Cardiac muscle cell (in vitro differentiated cells and primary cell): Measurements from ENCODE around the gene ENDOV. TPM values are rescaled to one million over a fixed set of nuclear protein-coding genes. Genes with fewer than 3 reads are reported as not detected.
A peak's percentile ranks its signal among the peaks of the same experiment; 100 is the strongest.

ENCODE experiments used
- DNase-seq, 2 donors: peaks; one replicate each; pipeline versions ENCODE4 v3.0.0 to v3.0.0-alpha.2; 2010 to 2017; ENCODE audit warnings: low read depth in 1 of 2, low spot score in 1 of 2
- H3K27ac ChIP-seq: fragments of 200-600 bp; sonication (generic); 2 replicates; pipeline ENCODE4 v1.5.1; 2016
- H3K27me3 ChIP-seq: fragments of 200-600 bp; sonication (generic); 2 replicates; pipeline ENCODE4 v1.6.0; 2016; ENCODE audit warnings: control low read depth
- H3K36me3 ChIP-seq: fragments of 200-600 bp; sonication (generic); 2 replicates; pipeline ENCODE4 v1.5.1; 2016; ENCODE audit warnings: control low read depth
- H3K4me1 ChIP-seq: fragments of 200-600 bp; sonication (generic); 2 replicates; pipeline ENCODE4 v1.8.1; 2017; ENCODE audit warnings: low read depth, mild to moderate bottlenecking, mixed run types
- H3K4me3 ChIP-seq: fragments of 200-600 bp; sonication (generic); 2 replicates; pipeline ENCODE4 v1.5.1; 2016; ENCODE audit warnings: mild to moderate bottlenecking
- H3K9me3 ChIP-seq: fragments of 200-600 bp; sonication (generic); 2 replicates; pipeline ENCODE4 v1.5.1; 2017; ENCODE audit warnings: low read depth, mild to moderate bottlenecking, control low read depth
- CTCF ChIP-seq: IDR thresholded peaks from 2 replicates; pipeline ENCODE4 v1.5.1; 2012; ENCODE audit warnings: low read depth, mild to moderate bottlenecking, low read length
- polyA plus RNA-seq: library from polyadenylated mRNA; unstranded; fragments of >200 nt; fragmentation: Nextera tagmentation; extraction: Ambion mirVana; gene quantifications from 2 replicates; pipeline ENCODE4 v1.2.1, GENCODE V29; 2016
- total RNA-seq: library from RNA; depleted of rRNA; stranded (reverse); fragments of >200 nt; gene quantifications from 2 replicates; pipeline ENCODE4 v1.2.3, GENCODE V29; 2016

Gene ENDOV
- total and polyA plus RNA-seq, 2 experiments from 2014 or later, result 35.4 to 38.0 TPM

- H3K27ac ChIP-seq, result no peak overlapping the region
- TF ChIP-seq CTCF, result no peak
- H3K36me3 ChIP-seq, result no peaks in the 10 kb centered on the region
- no peak for DNase-seq
- H3K4me1 ChIP-seq, result no peaks in the 10 kb centered on the region
- H3K27me3 ChIP-seq, result peaks cover 93% of the 10 kb centered on the region
- H3K4me3 ChIP-seq, result no peak overlapping the region
- H3K9me3 ChIP-seq, result no peaks in the 10 kb centered on the region
Measured at GRCh38 chr17:80464486-80464885, 49.5 kb downstream of the ENDOV start.

- Histone ChIP-seq H3K4me3 (no peak overlapping the region), H3K27me3 (peaks cover 93% of the 10 kb centered on the region), H3K4me1 (no peaks in the 10 kb centered on the region), H3K36me3 (no peaks in the 10 kb centered on the region), H3K9me3 (no peaks in the 10 kb centered on the region), H3K27ac (no peak overlapping the region)
- TF ChIP-seq CTCF, result no peak
- no peak for DNase-seq
Measured at GRCh38 chr17:80465327-80465974, 50.5 kb downstream of the ENDOV start.

- Histone ChIP-seq H3K4me3 (no peak overlapping the region), H3K9me3 (no peaks in the 10 kb centered on the region), H3K36me3 (no peaks in the 10 kb centered on the region), H3K27ac (no peak overlapping the region), H3K4me1 (no peaks in the 10 kb centered on the region), H3K27me3 (peaks cover 93% of the 10 kb centered on the region)
- DNase-seq, result no peak
- TF ChIP-seq CTCF, result no peak
Measured at GRCh38 chr17:80466188-80466705, 51.3 kb downstream of the ENDOV start.

- peak in 1 of 2 donors; percentile 75 for DNase-seq
- Histone ChIP-seq H3K27me3 (peaks cover 99% of the 10 kb centered on the region), H3K4me3 (no peak overlapping the region), H3K4me1 (no peaks in the 10 kb centered on the region), H3K27ac (no peak overlapping the region), H3K36me3 (no peaks in the 10 kb centered on the region), H3K9me3 (no peaks in the 10 kb centered on the region)
- no peak for TF ChIP-seq CTCF
Measured at GRCh38 chr17:80468242-80468641, 53.3 kb downstream of the ENDOV start.

GRCh38 chr17:80468781-80469493, 54.0 kb downstream of the ENDOV start:
- Histone ChIP-seq H3K4me3 (no peak overlapping the region), H3K4me1 (no peaks in the 10 kb centered on the region), H3K9me3 (no peaks in the 10 kb centered on the region), H3K27ac (no peak overlapping the region), H3K27me3 (peaks cover 99% of the 10 kb centered on the region), H3K36me3 (no peaks in the 10 kb centered on the region)
- DNase-seq, result no peak
- no peak for TF ChIP-seq CTCF
